Body of pancreas (tissue), 4 donors: ENCODE results near the gene ABCC4. TPM values are rescaled to one million over a fixed set of nuclear protein-coding genes. Genes with fewer than 3 reads are reported as not detected.

Source experiments
- ATAC-seq: fragments of 150-250 bp; one replicate; pipeline ENCODE4 v1.9.1; 2016
- DNase-seq, 4 donors: peaks; one replicate each; pipeline ENCODE4 v3.0.0-alpha.2; 2019
- H3K27ac ChIP-seq, 4 donors: fragments of 200-600 bp; sonication (generic); 1 replicate in 3 of 4; 2 replicates in 1 of 4; pipeline versions ENCODE4 v1.5.1 to v1.6.1; 2016 to 2019; ENCODE audit warnings: mild to moderate bottlenecking in 1 of 4, mixed read lengths in 1 of 4, moderate library complexity in 1 of 4
- H3K27me3 ChIP-seq, 2 donors: fragments of 200-600 bp; sonication (generic); one replicate each; pipeline ENCODE4 v1.6.0; 2016; ENCODE audit warnings: mild to moderate bottlenecking in 1 of 2
- H3K36me3 ChIP-seq, 2 donors: fragments of 200-600 bp; sonication (generic); replicated peaks in 1 of 2; 2 replicates each; pipeline ENCODE4 v1.5.1; 2016; ENCODE audit warnings: low read depth in 2 of 2; ENCODE audit not compliant: insufficient read depth in 1 of 2
- H3K4me1 ChIP-seq: fragments of 200-600 bp; sonication (generic); one replicate; pipeline ENCODE4 v1.6.0; 2016
- H3K4me3 ChIP-seq, 2 donors: fragments of 200-600 bp; sonication (generic); 1 replicate in 1 of 2; 2 replicates in 1 of 2; pipeline ENCODE4 v1.5.1; 2016 to 2019
- H3K9me3 ChIP-seq, 3 donors: fragments of 200-600 bp; sonication (generic); 1 replicate in 2 of 3; 2 replicates in 1 of 3; pipeline ENCODE4 v1.5.1; 2016
- POLR2A ChIP-seq, 3 donors: fragments of 450-650 bp; IDR thresholded peaks; one replicate each; pipeline ENCODE4 v1.6.1; 2016; ENCODE audit warnings: antibody characterized with exemption in 3 of 3, mild to moderate bottlenecking in 2 of 3
- WGBS, 2 donors: methylation state at CpG; one replicate each; pipeline ENCODE4 v1.1.5; 2017; 5-methylcytosine and 5-hydroxymethylcytosine counted together
- intact Hi-C: fragments of 100-400 bp; cut with DNase I; formaldehyde crosslinking; loops from one replicate; pipeline ENCODE4 v1.15.1; 2023
- total RNA-seq, 2 donors: library from RNA; depleted of rRNA; stranded (reverse); fragments of >200 nt; gene quantifications; one replicate each; pipeline ENCODE4 v1.1.0, GENCODE V29; 2016
- TF ChIP-seq, protein P1 (sequence below), 7 experiments: fragments of 450-650 bp in 4 of 7; fragments of 200-600 bp in 3 of 7; sonication (generic) in 3 of 7; IDR thresholded peaks; one replicate each; pipeline ENCODE4 v1.5.1; 2016 to 2019; ENCODE audit warnings: antibody characterized with exemption in 7 of 7

ABCC4 gene
- total RNA-seq, 2 donors from 2014 or later = 5.4 to 6.6 TPM

DNA sequence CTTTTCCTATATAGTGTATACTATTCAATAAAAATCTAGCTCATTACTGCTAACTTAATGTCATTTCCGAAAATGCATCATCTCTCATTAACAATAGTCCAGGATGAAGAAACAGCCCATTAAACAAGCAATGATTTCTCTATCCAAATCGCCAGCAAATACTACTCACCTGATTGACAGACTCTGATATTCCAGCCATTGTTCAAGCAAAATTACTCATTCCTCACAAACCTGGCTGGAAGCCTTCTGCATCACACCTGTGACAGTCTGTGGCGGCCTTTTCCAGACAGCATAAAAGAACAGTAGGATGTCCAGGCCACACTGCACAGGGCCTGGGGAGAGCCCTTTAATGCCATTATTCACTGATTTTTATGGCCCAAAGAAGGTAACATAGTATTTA is 115.9 kb downstream of the ABCC4 start:
- 75 to 80% methylated on average over 3 of the region's 3 CpGs for WGBS, 2 donors
- intact Hi-C loops = no loop called here
- ATAC-seq = no peak

DNA sequence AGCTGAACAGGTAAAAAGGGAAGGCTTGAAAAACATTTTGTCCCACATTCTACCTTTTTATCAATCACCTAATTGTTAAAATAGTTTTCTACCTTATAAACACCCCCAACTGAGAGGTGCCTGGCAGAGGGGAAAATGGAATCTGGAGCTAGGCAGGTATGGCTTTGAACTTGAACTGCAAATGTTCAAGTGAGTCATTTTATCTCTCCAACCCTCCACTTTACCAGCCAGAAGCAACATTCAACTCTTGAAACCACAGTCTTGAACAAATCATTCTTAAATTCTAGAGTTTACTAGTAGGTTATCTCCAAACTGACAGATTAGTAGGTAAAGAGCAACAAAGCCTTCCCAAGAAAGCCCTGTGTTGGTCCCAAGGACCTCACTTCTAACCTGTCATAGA is 116.9 kb downstream of the ABCC4 start:
- H3K4me1 ChIP-seq = peaks cover 15% of the 10 kb centered on the region
- H3K9me3 ChIP-seq = no peaks in the 10 kb centered on the region
- intact Hi-C loops = no loop called here
- no peaks in the 10 kb centered on the region for H3K36me3 ChIP-seq
- ATAC-seq (no peak), DNase-seq (no peak)
- H3K4me3 ChIP-seq = no peak overlapping the region
- no peaks in the 10 kb centered on the region for H3K27me3 ChIP-seq
- TF ChIP-seq POLR2A (IDR thresholded peaks at IDR 0.05) = no peak
- TF ChIP-seq, protein P1, sequence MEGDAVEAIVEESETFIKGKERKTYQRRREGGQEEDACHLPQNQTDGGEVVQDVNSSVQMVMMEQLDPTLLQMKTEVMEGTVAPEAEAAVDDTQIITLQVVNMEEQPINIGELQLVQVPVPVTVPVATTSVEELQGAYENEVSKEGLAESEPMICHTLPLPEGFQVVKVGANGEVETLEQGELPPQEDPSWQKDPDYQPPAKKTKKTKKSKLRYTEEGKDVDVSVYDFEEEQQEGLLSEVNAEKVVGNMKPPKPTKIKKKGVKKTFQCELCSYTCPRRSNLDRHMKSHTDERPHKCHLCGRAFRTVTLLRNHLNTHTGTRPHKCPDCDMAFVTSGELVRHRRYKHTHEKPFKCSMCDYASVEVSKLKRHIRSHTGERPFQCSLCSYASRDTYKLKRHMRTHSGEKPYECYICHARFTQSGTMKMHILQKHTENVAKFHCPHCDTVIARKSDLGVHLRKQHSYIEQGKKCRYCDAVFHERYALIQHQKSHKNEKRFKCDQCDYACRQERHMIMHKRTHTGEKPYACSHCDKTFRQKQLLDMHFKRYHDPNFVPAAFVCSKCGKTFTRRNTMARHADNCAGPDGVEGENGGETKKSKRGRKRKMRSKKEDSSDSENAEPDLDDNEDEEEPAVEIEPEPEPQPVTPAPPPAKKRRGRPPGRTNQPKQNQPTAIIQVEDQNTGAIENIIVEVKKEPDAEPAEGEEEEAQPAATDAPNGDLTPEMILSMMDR (IDR thresholded peaks at IDR 0.05) = no peak
- no peak overlapping the region for H3K27ac ChIP-seq

More for the DNA sequence above, 115.9 kb downstream of the ABCC4 start:
- no peak for DNase-seq
- Histone ChIP-seq H3K27me3 (no peaks in the 10 kb centered on the region), H3K36me3 (no peaks in the 10 kb centered on the region), H3K27ac (no peak overlapping the region), H3K4me3 (no peak overlapping the region), H3K9me3 (no peaks in the 10 kb centered on the region), H3K4me1 (peaks cover 13% of the 10 kb centered on the region)
- TF ChIP-seq, protein P1 (IDR thresholded peaks at IDR 0.05) = no peak
- no peak for TF ChIP-seq POLR2A (IDR thresholded peaks at IDR 0.05)

DNA sequence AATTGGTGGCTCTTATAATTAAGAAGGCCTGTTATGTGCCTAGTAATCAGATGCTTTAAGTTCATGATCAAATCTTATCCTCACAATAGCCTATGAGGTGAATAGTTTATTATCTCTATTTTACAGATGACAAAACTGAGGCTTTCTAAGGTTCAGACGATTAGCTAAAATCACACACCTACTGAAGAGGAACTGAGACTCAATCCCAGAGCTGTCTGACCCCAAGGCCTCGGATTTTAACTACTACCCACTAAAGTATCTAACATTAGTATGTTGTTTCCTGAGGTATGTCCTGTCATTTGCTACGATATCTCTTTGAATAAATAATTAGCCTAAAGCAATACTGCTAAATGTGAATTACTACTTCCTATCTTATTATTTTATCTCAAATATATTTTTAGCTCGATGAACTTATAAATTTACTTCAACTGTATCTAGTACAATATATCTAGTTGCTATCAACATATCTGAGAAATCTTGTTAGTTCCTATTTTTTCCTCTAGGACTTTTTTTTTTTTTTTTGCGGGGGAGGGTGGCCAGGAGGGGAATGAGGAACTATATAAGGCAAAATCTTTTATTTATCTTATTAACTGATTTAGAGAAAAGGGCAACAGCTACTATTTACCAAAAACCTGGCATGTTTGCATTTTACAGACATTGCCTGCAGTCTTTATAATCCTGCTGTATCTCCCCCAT is 118.5 kb downstream of the ABCC4 start:
- no peaks in the 10 kb centered on the region for H3K27me3 ChIP-seq
- peaks cover 15% of the 10 kb centered on the region for H3K4me1 ChIP-seq
- H3K9me3 ChIP-seq = no peaks in the 10 kb centered on the region
- TF ChIP-seq, protein P1 (IDR thresholded peaks at IDR 0.05) = no peak
- no peak for TF ChIP-seq POLR2A (IDR thresholded peaks at IDR 0.05)
- WGBS, 2 donors = 69 to 77% methylated on average over 5 of the region's 5 CpGs
- H3K27ac ChIP-seq = no peak overlapping the region
- H3K4me3 ChIP-seq = no peak overlapping the region
- no peaks in the 10 kb centered on the region for H3K36me3 ChIP-seq
- DNase-seq (no peak), ATAC-seq (no peak)
- intact Hi-C loops = no loop called here

DNA sequence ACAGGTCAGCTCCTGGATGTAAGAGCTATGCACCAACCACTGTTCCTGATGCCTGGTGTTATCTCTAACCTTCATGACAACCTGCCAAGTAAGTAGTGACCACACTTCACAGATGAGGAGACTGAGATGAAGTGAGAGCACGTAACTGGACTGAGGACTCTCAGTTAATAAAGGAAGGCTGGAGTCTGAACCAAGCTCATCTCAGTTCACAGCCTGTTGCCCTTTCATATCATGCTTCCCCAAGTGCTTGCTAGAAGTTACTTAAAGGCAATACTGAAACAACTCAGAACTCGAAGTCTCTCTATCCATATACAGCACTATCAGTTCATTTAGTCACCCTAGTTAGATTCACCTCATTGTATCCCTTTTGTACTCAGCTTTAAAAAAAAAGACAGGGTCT is 119.7 kb downstream of the ABCC4 start:
- Histone ChIP-seq H3K27me3 (no peaks in the 10 kb centered on the region), H3K4me3 (no peak overlapping the region), H3K27ac (no peak overlapping the region), H3K9me3 (no peaks in the 10 kb centered on the region), H3K36me3 (no peaks in the 10 kb centered on the region), H3K4me1 (peaks cover 15% of the 10 kb centered on the region)
- WGBS, 2 donors = 82 to 93% methylated on average over 2 of the region's 2 CpGs
- intact Hi-C loops = no loop called here
- no peak for TF ChIP-seq POLR2A (IDR thresholded peaks at IDR 0.05)
- TF ChIP-seq, protein P1 (IDR thresholded peaks at IDR 0.05) = no peak
- ATAC-seq = no peak
- DNase-seq = no peak
